Measurements from ENCODE around the gene MACO1.

Gene MACO1

GRCh38 chr1:25526753-25527152 lies 96.1 kb downstream of the MACO1 start:
- DNase-seq: no peak

- no peak for DNase-seq
Observed at GRCh38 chr1:25527226-25527846, 96.6 kb downstream of the MACO1 start.

GRCh38 chr1:25527946-25528595 lies 97.4 kb downstream of the MACO1 start:
- no peak for DNase-seq

- DNase-seq: no peak
Observed at GRCh38 chr1:25528881-25529517, 98.3 kb downstream of the MACO1 start.

- DNase-seq: no peak
Observed at GRCh38 chr1:25529518-25530185, 99.0 kb downstream of the MACO1 start.

GRCh38 chr1:25530186-25531081 lies 99.7 kb downstream of the MACO1 start:
- no peak for DNase-seq

- DNase-seq: no peak
Observed at GRCh38 chr1:25531082-25531461, 100.4 kb downstream of the MACO1 start.

- DNase-seq: no peak
Observed at GRCh38 chr1:25532970-25533369, 102.3 kb downstream of the MACO1 start.

- DNase-seq: no peak
Observed at GRCh38 chr1:25533775-25534409, 103.2 kb downstream of the MACO1 start.

GRCh38 chr1:25534410-25534788 lies 103.7 kb downstream of the MACO1 start:
- DNase-seq: no peak

- no peak for DNase-seq
Observed at GRCh38 chr1:25536124-25536523, 105.4 kb downstream of the MACO1 start.

GRCh38 chr1:25537153-25537831 lies 106.6 kb downstream of the MACO1 start:
- DNase-seq: no peak

- no peak for DNase-seq
Observed at GRCh38 chr1:25538191-25538767, 107.6 kb downstream of the MACO1 start.

- DNase-seq: no peak
Observed at GRCh38 chr1:25540750-25541342, 110.1 kb downstream of the MACO1 start.

GRCh38 chr1:25541425-25541824 lies 110.7 kb downstream of the MACO1 start:
- DNase-seq: no peak

GRCh38 chr1:25541889-25542658 lies 111.4 kb downstream of the MACO1 start:
- DNase-seq: no peak

- DNase-seq: no peak
Observed at GRCh38 chr1:25543005-25543424, 112.3 kb downstream of the MACO1 start.

- DNase-seq: no peak
Observed at GRCh38 chr1:25543425-25544242, 112.9 kb downstream of the MACO1 start, which contains the start of gene LDLRAP1. Gene LDLRAP1 (plus strand): TSS chr1:25543606. CDS start chr1:25543699, 93 bp downstream.

- no peak for DNase-seq
Observed at GRCh38 chr1:25544243-25544764, 113.6 kb downstream of the MACO1 start.

All from SHP77 treated with DMSO at 0.1 percent for 48 hours (cell line).